AG04449 (cell line): ENCODE data around the gene SPATA6.

Source experiments
- CTCF ChIA-PET: fragments of 350-600 bp; formaldehyde crosslinking; extraction: SDS; loops from one replicate; lab custom pipeline; 2021; ENCODE audit warnings: antibody characterized with exemption; lab: Yijun Ruan, JAX
- POLR2A ChIA-PET: fragments of 400-600, 350-600 bp; formaldehyde crosslinking; extraction: SDS; loops from one replicate; lab custom pipeline; 2020; ENCODE audit warnings: antibody characterized with exemption, inconsistent platforms; lab: Yijun Ruan, JAX
- DNase-seq: peaks from one replicate; pipeline ENCODE4 v3.0.0-alpha.2; 2010; ENCODE audit warnings: low read depth, low spot score
- H3K4me3 ChIP-seq: 2 replicates; pipeline ENCODE4 v1.5.1; 2011; ENCODE audit warnings: low read depth, mild to moderate bottlenecking, control low read depth, low read length
- CTCF ChIP-seq: IDR thresholded peaks from one replicate; pipeline ENCODE4 v1.5.1; 2011; ENCODE audit warnings: mild to moderate bottlenecking, moderate library complexity, low read length, control low read depth, inconsistent platforms; ENCODE audit not compliant: insufficient read depth; ENCODE audit errors: missing control alignments

The SPATA6 gene

GRCh38 chr1:48266576-48266975, 205.4 kb downstream of the SPATA6 start:
- H3K4me3 ChIP-seq: no peak overlapping the region
- TF ChIP-seq CTCF: no peak
- POLR2A ChIA-PET: no interaction called here
- no peak for DNase-seq
- CTCF ChIA-PET: no interaction called here

GRCh38 chr1:48263041-48263440, 209.0 kb downstream of the SPATA6 start:
- ChIA-PET CTCF (no interaction called here), POLR2A (no interaction called here)
- no peak for DNase-seq
- no peak for TF ChIP-seq CTCF
- H3K4me3 ChIP-seq: no peak overlapping the region

- DNase-seq: no peak
- no peak for TF ChIP-seq CTCF
- POLR2A ChIA-PET: no interaction called here
- CTCF ChIA-PET: no interaction called here
- H3K4me3 ChIP-seq: no peak overlapping the region
These were observed 210.1 kb downstream of the SPATA6 start for GRCh38 chr1:48261881-48262400.

GRCh38 chr1:48258106-48258505, 213.9 kb downstream of the SPATA6 start:
- no peak for DNase-seq
- ChIA-PET CTCF (no interaction called here), POLR2A (no interaction called here)
- no peak for TF ChIP-seq CTCF
- no peak overlapping the region for H3K4me3 ChIP-seq

GRCh38 chr1:48254254-48254653, 217.8 kb downstream of the SPATA6 start:
- no peak for TF ChIP-seq CTCF
- POLR2A ChIA-PET: no interaction called here
- CTCF ChIA-PET: no interaction called here
- no peak for DNase-seq
- no peak overlapping the region for H3K4me3 ChIP-seq

GRCh38 chr1:48251821-48252220, 220.2 kb downstream of the SPATA6 start:
- ChIA-PET POLR2A (no interaction called here), CTCF (no interaction called here)
- DNase-seq: no peak
- TF ChIP-seq CTCF: no peak
- no peak overlapping the region for H3K4me3 ChIP-seq

- no peak for TF ChIP-seq CTCF
- DNase-seq: no peak
- H3K4me3 ChIP-seq: no peak overlapping the region
- ChIA-PET CTCF (no interaction called here), POLR2A (no interaction called here)
These were observed 220.7 kb downstream of the SPATA6 start for GRCh38 chr1:48251323-48251722.
